Vagina (tissue), 2 donors: Measurements from ENCODE around the gene NPLOC4.
"Not testable (repeated sequence)": the region's sequence is repeated elsewhere in the genome, so short reads cannot be mapped to it uniquely, and the experiment has no call there.

Experiments
- CTCF ChIP-seq, 3 experiments: fragments of 450-650 bp in 2 of 3; fragments of 200-600 bp in 1 of 3; sonication (generic) in 1 of 3; IDR thresholded peaks; one replicate each; pipeline ENCODE4 v1.5.1; 2017 to 2019; ENCODE audit warnings: antibody characterized with exemption in 3 of 3, mild to moderate bottlenecking in 2 of 3, moderate library complexity in 2 of 3
- POLR2A ChIP-seq, 2 donors: fragments of 450-650 bp; IDR thresholded peaks; one replicate each; pipeline ENCODE4 v1.6.1; 2017; ENCODE audit warnings: antibody characterized with exemption in 2 of 2, mild to moderate bottlenecking in 2 of 2, moderate library complexity in 2 of 2

GRCh38 chr17:81584771-81585170 is 52.1 kb downstream of the NPLOC4 start:
- TF ChIP-seq CTCF, POLR2A (IDR thresholded peaks at IDR 0.05): not testable (repeated sequence)
